DOHH2 (cell line): ENCODE measurements around the gene SIPA1L3.

ENCODE experiments used
- H3F3A ChIP-seq: fragments of 200-600 bp; sonication (generic), shearing (Covaris generic); 2 replicates; pipeline ENCODE4 v1.6.0; 2016; ENCODE audit warnings: antibody characterized with exemption, mild to moderate bottlenecking; ENCODE audit not compliant: control insufficient read depth, insufficient read depth
- H3K27ac ChIP-seq: fragments of 200-600 bp; sonication (generic); 2 replicates; pipeline ENCODE4 v1.5.1; 2014; ENCODE audit warnings: low read depth, mild to moderate bottlenecking, low read length, moderate library complexity
- H3K27me3 ChIP-seq: fragments of 200-600 bp; sonication (generic); 2 replicates; pipeline ENCODE4 v1.6.1; 2014; ENCODE audit warnings: mild to moderate bottlenecking, low read length, mixed read lengths; ENCODE audit not compliant: control insufficient read depth
- H3K36me3 ChIP-seq: fragments of 200-600 bp; sonication (generic); 2 replicates; pipeline ENCODE4 v1.6.1; 2014; ENCODE audit warnings: mild to moderate bottlenecking, low read length, moderate library complexity, mixed read lengths; ENCODE audit not compliant: control insufficient read depth
- H3K4me1 ChIP-seq: fragments of 200-600 bp; sonication (generic); 2 replicates; pipeline ENCODE4 v1.6.1; 2014; ENCODE audit warnings: mild to moderate bottlenecking, low read length, mixed read lengths; ENCODE audit not compliant: control insufficient read depth
- H3K4me2 ChIP-seq: fragments of 200-600 bp; sonication (generic); 2 replicates; pipeline ENCODE4 v1.6.0; 2014; ENCODE audit warnings: mild to moderate bottlenecking, low read length, moderate library complexity
- H3K4me3 ChIP-seq: fragments of 200-600 bp; sonication (generic); 2 replicates; pipeline ENCODE4 v1.5.1; 2014; ENCODE audit warnings: mild to moderate bottlenecking, low read length, mixed read lengths
- H3K79me2 ChIP-seq: fragments of 200-600 bp; sonication (generic); 2 replicates; pipeline ENCODE4 v1.6.1; 2014; ENCODE audit warnings: mild to moderate bottlenecking, low read length, mixed read lengths; ENCODE audit not compliant: control insufficient read depth
- H3K9me2 ChIP-seq: fragments of 200-600 bp; sonication (generic); replicated peaks from 2 replicates; pipeline ENCODE4 v1.6.1; 2014; ENCODE audit warnings: mild to moderate bottlenecking, low read length, mixed read lengths; ENCODE audit not compliant: control insufficient read depth
- H3K9me3 ChIP-seq: fragments of 200-600 bp; sonication (generic); 2 replicates; pipeline ENCODE4 v1.6.1; 2014; ENCODE audit warnings: antibody characterized with exemption, low read length, mixed read lengths; ENCODE audit not compliant: control insufficient read depth, insufficient read depth
- H4K20me1 ChIP-seq: fragments of 200-600 bp; sonication (generic); 2 replicates; pipeline ENCODE4 v1.6.0; 2014; ENCODE audit warnings: low read depth, mild to moderate bottlenecking, antibody characterized with exemption, low read length, moderate library complexity; ENCODE audit not compliant: control insufficient read depth, insufficient read depth
- CTCF ChIP-seq: fragments of 200-600 bp; sonication (generic); IDR thresholded peaks from one replicate; pipeline ENCODE4 v1.5.1; 2014; ENCODE audit warnings: antibody characterized with exemption, mild to moderate bottlenecking, low read depth, low read length; ENCODE audit not compliant: poor library complexity, severe bottlenecking
- EZH2phosphoT487 ChIP-seq: fragments of 200-600 bp; sonication (generic); IDR thresholded peaks from 2 replicates; pipeline ENCODE4 v1.6.1; 2017; ENCODE audit warnings: borderline replicate concordance, mild to moderate bottlenecking, antibody characterized with exemption, low read length, moderate library complexity, mixed read lengths

Gene SIPA1L3

GRCh38 chr19:38099966-38100365 is 193.0 kb downstream of the SIPA1L3 start:
- Histone ChIP-seq H3K4me3 (no peak overlapping the region), H4K20me1 (no peaks in the 10 kb centered on the region), H3K79me2 (no peaks in the 10 kb centered on the region; the same call in 1 of the 2 replicates), H3K27me3 (no peaks in the 10 kb centered on the region), H3K4me2 (no peak overlapping the region), H3K36me3 (peaks cover 40% of the 10 kb centered on the region), H3K4me1 (no peaks in the 10 kb centered on the region), H3K27ac (no peak overlapping the region), H3K9me2 (no peaks in the 10 kb centered on the region), H3F3A (no peaks in the 10 kb centered on the region), H3K9me3 (no peaks in the 10 kb centered on the region)
- TF ChIP-seq CTCF (no peak), EZH2phosphoT487 (no peak)

GRCh38 chr19:38100589-38100988 is 193.6 kb downstream of the SIPA1L3 start:
- no peaks in the 10 kb centered on the region for H3K9me3 ChIP-seq
- H4K20me1 ChIP-seq: no peaks in the 10 kb centered on the region
- H3K36me3 ChIP-seq: peaks cover 41% of the 10 kb centered on the region
- no peak overlapping the region for H3K27ac ChIP-seq
- TF ChIP-seq EZH2phosphoT487: no peak
- TF ChIP-seq CTCF: no peak
- no peaks in the 10 kb centered on the region for H3K9me2 ChIP-seq
- H3K4me2 ChIP-seq: no peak overlapping the region
- no peak overlapping the region for H3K4me3 ChIP-seq
- H3F3A ChIP-seq: no peaks in the 10 kb centered on the region
- no peaks in the 10 kb centered on the region; the same call in 1 of the 2 replicates for H3K79me2 ChIP-seq
- no peaks in the 10 kb centered on the region for H3K27me3 ChIP-seq
- H3K4me1 ChIP-seq: no peaks in the 10 kb centered on the region

- Histone ChIP-seq H3K9me2 (no peaks in the 10 kb centered on the region), H3K9me3 (no peaks in the 10 kb centered on the region), H3K79me2 (no peaks in the 10 kb centered on the region), H3K27ac (no peak overlapping the region), H3K4me3 (no peak overlapping the region), H3K27me3 (no peaks in the 10 kb centered on the region), H4K20me1 (no peaks in the 10 kb centered on the region), H3K36me3 (peaks cover 44% of the 10 kb centered on the region), H3F3A (no peaks in the 10 kb centered on the region), H3K4me2 (no peak overlapping the region), H3K4me1 (no peaks in the 10 kb centered on the region)
- TF ChIP-seq CTCF (no peak), EZH2phosphoT487 (no peak)
Observed at GRCh38 chr19:38101723-38102122, 194.7 kb downstream of the SIPA1L3 start.

- Histone ChIP-seq H3K9me2 (no peaks in the 10 kb centered on the region), H3F3A (no peaks in the 10 kb centered on the region), H4K20me1 (no peaks in the 10 kb centered on the region), H3K79me2 (no peaks in the 10 kb centered on the region), H3K36me3 (peaks cover 59% of the 10 kb centered on the region), H3K27ac (no peak overlapping the region), H3K9me3 (no peaks in the 10 kb centered on the region), H3K4me2 (no peak overlapping the region), H3K4me3 (no peak overlapping the region), H3K27me3 (no peaks in the 10 kb centered on the region), H3K4me1 (no peaks in the 10 kb centered on the region)
- TF ChIP-seq CTCF (no peak), EZH2phosphoT487 (no peak)
Observed at GRCh38 chr19:38105574-38105973, 198.6 kb downstream of the SIPA1L3 start.
